ENCODE measurements around the gene FOXG1.

GRCh38 chr14:28767853-28768741 is 1.5 kb downstream of the FOXG1 start:
- TF ChIP-seq POLR2AphosphoS5 (IDR thresholded peaks at IDR 0.05; ENCODE audit: low read depth, low read length) (no peak), CTCF (IDR thresholded peaks at IDR 0.05 in 2 of 3, conservative IDR thresholded peaks at IDR 0.05 in 1 of 3; ENCODE audit: borderline replicate concordance in 1 of 3, insufficient read depth in 1 of 3, low read depth in 2 of 3, low read length in 2 of 3) (no peak), YY1 (IDR thresholded peaks at IDR 0.05; ENCODE audit: extremely low read depth, insufficient replicate concordance, low read depth, low read length) (no peak), ELF1 (IDR thresholded peaks at IDR 0.05; ENCODE audit: borderline replicate concordance, low read depth) (no peak), POLR2A (IDR thresholded peaks at IDR 0.05; ENCODE audit: borderline replicate concordance, extremely low read depth, insufficient read depth, insufficient read length) (no peak), FOSL1 (IDR thresholded peaks at IDR 0.05; ENCODE audit: low read depth) (no peak), MAX (IDR thresholded peaks at IDR 0.05) (no peak), ZFX (IDR thresholded peaks at IDR 0.05) (no peak)

Data from HCT116 (cell line).